Activated CD4-positive, alpha-beta T cell treated with anti-CD3 and anti-CD28 coated beads for 36 hours (primary cell): ENCODE data around the gene BOLA1. TPM values are rescaled to one million over a fixed set of nuclear protein-coding genes. Genes with fewer than 3 reads are reported as not detected.
A peak's percentile ranks its signal among the peaks of the same experiment; 100 is the strongest.

ENCODE experiments used
- ATAC-seq: fragments of 200-7000 bp; cut with Tn5 transposase; one replicate; pipeline ENCODE4 v1.10.0; 2021; ENCODE audit warnings: mild to moderate bottlenecking, moderate library complexity
- CTCF ChIA-PET: fragments of 350-600 bp; sonication (Branson Sonifier 250); formaldehyde crosslinking; loops from one replicate; lab custom pipeline; 2021; ENCODE audit warnings: antibody characterized with exemption; lab: Charles Lee
- POLR2A ChIA-PET: fragments of 350-600 bp; sonication (Branson Sonifier 250); formaldehyde crosslinking; loops from one replicate; lab custom pipeline; 2021; ENCODE audit warnings: antibody characterized with exemption, inconsistent platforms; lab: Charles Lee
- DNase-seq: peaks from one replicate; pipeline ENCODE4 v3.0.0-alpha.2; 2020
- H3K27ac Mint-ChIP-seq: one replicate; pipeline ENCODE4 v1.8.0; 2021; ENCODE audit warnings: mixed read lengths
- H3K27me3 Mint-ChIP-seq: one replicate; pipeline ENCODE4 v1.8.0; 2021; ENCODE audit warnings: mixed read lengths
- H3K36me3 Mint-ChIP-seq: one replicate; pipeline ENCODE4 v1.8.0; 2021; ENCODE audit warnings: low read depth, mixed read lengths
- H3K4me1 Mint-ChIP-seq: one replicate; pipeline ENCODE4 v1.8.0; 2021; ENCODE audit warnings: mixed read lengths
- H3K4me3 Mint-ChIP-seq: one replicate; pipeline ENCODE4 v1.8.0; 2021; ENCODE audit warnings: mild to moderate bottlenecking, moderate library complexity, mixed read lengths
- H3K9me3 Mint-ChIP-seq: one replicate; pipeline ENCODE4 v1.8.0; 2021; ENCODE audit warnings: low read depth, mixed read lengths
- intact Hi-C, 2 experiments: fragments of 100-400 bp; cut with DNase I in 1 of 2; cut with micrococcal nuclease in 1 of 2; formaldehyde crosslinking; loops; one replicate each; pipeline versions ENCODE4 v1.14.2 to v1.15.1; 2022 to 2024; cut with DNase I, micrococcal nuclease
- total RNA-seq, 2 experiments: library from RNA; stranded (reverse); gene quantifications; one replicate each; pipeline ENCODE4 v1.2.3, GENCODE V29; 2021

Gene BOLA1
- total RNA-seq, 2 experiments from 2014 or later = 24.1 to 30.0 TPM

DNA sequence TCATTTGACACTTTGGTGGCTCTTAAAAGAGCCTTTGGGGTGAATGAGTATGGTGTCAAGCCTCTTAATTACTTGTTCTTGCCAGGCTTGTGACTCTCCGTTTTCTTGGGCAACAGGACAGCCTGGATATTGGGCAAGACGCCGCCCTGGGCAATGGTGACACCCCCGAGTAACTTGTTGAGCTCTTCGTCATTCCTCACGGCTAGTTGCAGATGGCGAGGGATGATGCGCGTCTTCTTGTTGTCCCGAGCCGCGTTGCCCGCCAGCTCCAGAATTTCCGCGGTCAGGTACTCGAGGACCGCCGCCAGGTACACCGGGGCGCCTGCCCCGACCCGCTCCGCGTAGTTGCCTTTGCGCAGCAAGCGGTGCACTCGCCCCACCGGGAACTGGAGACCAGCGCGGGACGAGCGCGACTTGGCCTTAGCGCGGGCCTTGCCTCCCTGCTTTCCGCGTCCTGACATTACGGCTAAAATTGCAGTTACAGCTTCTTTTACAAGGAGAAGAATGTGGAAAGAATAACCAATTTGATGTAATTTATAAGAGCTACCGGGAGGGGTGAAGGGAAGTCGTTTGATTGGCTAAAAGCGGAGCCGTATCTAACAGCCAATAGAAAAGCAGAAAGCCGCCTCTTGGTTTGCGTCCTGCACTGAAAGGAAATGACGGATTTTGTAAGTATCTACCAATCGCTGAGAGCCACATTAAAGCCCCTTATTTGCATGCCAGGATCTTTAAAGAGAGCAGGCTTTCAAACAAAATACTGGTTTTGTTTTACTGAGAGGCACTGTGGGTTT, 11.7 kb upstream of the BOLA1 start:
- no peaks in the 10 kb centered on the region for H3K9me3 Mint-ChIP-seq
- H3K4me1 Mint-ChIP-seq = no peaks in the 10 kb centered on the region
- ChIA-PET CTCF (interaction anchor here (0.8 to 1.5 kb wide), 7 partner anchors 40 to 299 kb away, joined by 3 to 6 read pairs (median 4); no protein-coding TSS in a partner anchor), POLR2A (interaction anchor here (0.5 to 4.8 kb wide), 26 partner anchors 12 to 1185 kb away, joined by 3 to 33 read pairs (median 4); partner anchors contain the start of genes ANP32E, BOLA1, OTUD7B and PLEKHO1)
- H3K4me3 Mint-ChIP-seq = no peak overlapping the region
- ATAC-seq (peak; percentile 59), DNase-seq (peak; percentile 86)
- no peak overlapping the region for H3K27ac Mint-ChIP-seq
- no peaks in the 10 kb centered on the region for H3K27me3 Mint-ChIP-seq
- no peaks in the 10 kb centered on the region for H3K36me3 Mint-ChIP-seq
- intact Hi-C loops = loop anchor here (1.0 kb wide), 7 partner anchors 12 to 347 kb away; partner anchors contain the start of genes BOLA1 (in 2 of the 2), SF3B4 (in 2 of the 2), OTUD7B (in 1 of the 2) and VPS45 (in 1 of the 2)

DNA sequence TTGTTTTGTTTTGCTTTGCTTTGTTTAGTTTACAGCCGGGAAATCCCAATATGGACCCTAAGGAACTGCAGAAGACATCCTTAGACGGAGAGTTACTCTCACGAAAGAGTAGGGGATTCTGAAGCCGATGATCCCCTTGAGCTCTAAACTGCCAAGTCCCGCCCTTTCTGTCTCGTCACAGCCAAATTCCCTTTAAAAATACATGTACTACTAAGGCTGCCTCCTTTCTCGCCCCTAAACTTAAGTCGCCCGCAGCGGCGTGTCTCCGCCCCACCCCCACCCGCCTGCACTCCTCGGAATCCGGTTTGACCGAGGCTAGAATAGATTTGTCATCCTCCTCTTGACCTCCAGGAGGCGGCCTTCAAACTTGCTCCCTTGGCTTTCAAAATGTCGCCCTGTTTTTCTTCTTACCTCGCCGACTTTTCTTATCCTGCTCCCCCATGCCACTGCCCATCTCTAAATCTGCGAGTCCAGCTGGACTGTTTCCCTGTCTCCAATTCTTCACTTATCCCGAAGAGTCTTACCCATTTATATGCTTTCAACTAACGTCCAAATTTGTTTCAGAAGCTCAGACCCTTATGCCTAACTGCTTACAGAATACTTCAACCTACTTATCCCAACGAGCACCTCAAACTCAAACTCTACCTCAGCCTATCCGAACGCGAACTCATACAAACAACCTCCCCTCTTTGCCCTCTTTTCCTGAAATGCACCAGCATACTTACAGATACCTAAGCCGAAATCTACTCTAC, 10.9 kb upstream of the BOLA1 start:
- CTCF ChIA-PET = interaction anchor here (0.7 to 1.5 kb wide), 8 partner anchors 10 to 299 kb away, joined by 3 to 6 read pairs (median 4); no protein-coding TSS in a partner anchor
- H3K36me3 Mint-ChIP-seq = no peaks in the 10 kb centered on the region
- no peak overlapping the region for H3K27ac Mint-ChIP-seq
- no peak overlapping the region for H3K4me3 Mint-ChIP-seq
- DNase-seq (peak; percentile 91), ATAC-seq (peak; percentile 17)
- POLR2A ChIA-PET = interaction anchor here (0.6 to 4.8 kb wide), 20 partner anchors 11 to 347 kb away, joined by 3 to 33 read pairs (median 6); partner anchors contain the start of genes ANP32E, BOLA1, OTUD7B and PLEKHO1
- no peaks in the 10 kb centered on the region for H3K9me3 Mint-ChIP-seq
- intact Hi-C loops = loop anchor here (1.0 kb wide), 7 partner anchors 11 to 346 kb away; partner anchors contain the start of genes BOLA1 (in 2 of the 2), SF3B4 (in 2 of the 2), OTUD7B (in 1 of the 2) and VPS45 (in 1 of the 2)
- H3K4me1 Mint-ChIP-seq = no peaks in the 10 kb centered on the region
- H3K27me3 Mint-ChIP-seq = no peaks in the 10 kb centered on the region

DNA sequence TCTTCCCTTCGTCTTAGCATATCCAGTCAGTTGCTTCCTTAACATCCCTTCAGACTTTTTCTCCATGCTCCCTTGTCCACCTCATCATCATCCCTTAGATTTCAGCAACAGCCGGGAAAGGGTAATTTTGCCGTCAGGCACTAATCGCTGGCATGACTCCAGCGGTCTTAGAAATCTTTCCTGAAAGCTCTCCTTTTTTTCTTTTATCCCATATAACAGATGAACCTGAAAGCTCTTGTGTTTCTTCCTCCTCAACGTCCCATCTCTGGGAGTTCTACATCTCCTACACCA, 10.4 kb upstream of the BOLA1 start:
- no peaks in the 10 kb centered on the region for H3K9me3 Mint-ChIP-seq
- no peak for ATAC-seq
- H3K4me1 Mint-ChIP-seq = no peaks in the 10 kb centered on the region
- no peak overlapping the region for H3K4me3 Mint-ChIP-seq
- POLR2A ChIA-PET = interaction anchor here (0.7 to 4.8 kb wide), 4 partner anchors 11 to 179 kb away, joined by 3 to 33 read pairs (median 4); partner anchors contain the start of genes BOLA1 and VPS45
- no peak for DNase-seq
- CTCF ChIA-PET = interaction anchor here (0.7 to 1.5 kb wide), 3 partner anchors 10 to 298 kb away, joined by 4 to 6 read pairs (median 4); no protein-coding TSS in a partner anchor
- no peaks in the 10 kb centered on the region for H3K27me3 Mint-ChIP-seq
- intact Hi-C loops = loop anchor here (1.0 kb wide), 7 partner anchors 10 to 345 kb away; partner anchors contain the start of genes BOLA1 (in 2 of the 2), SF3B4 (in 2 of the 2), OTUD7B (in 1 of the 2) and VPS45 (in 1 of the 2)
- H3K27ac Mint-ChIP-seq = no peak overlapping the region
- no peaks in the 10 kb centered on the region for H3K36me3 Mint-ChIP-seq

DNA sequence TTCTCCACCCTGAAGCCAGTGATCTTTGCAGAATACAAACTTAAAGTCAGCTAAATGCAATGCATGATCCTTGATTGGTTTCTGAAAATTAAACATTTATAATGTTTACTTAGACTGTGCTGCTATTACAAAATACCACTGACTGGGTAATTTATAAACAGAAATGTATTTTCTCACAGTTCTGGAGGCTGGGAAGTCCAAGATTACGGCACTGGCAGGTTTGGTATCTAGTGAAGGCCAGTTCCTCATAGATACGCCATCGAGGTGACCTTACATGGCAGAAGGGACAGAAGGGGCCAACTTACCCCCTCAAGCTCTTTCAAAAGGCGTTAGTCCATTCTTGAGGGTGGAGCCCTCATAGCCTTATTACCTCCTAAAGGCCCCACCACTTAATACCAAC, 2.8 kb upstream of the BOLA1 start:
- Mint-ChIP-seq H3K9me3 (no peaks in the 10 kb centered on the region), H3K36me3 (peaks cover 17% of the 10 kb centered on the region), H3K4me3 (no peak overlapping the region), H3K27me3 (no peaks in the 10 kb centered on the region), H3K27ac (no peak overlapping the region), H3K4me1 (peaks cover 18% of the 10 kb centered on the region)
- POLR2A ChIA-PET = no interaction called here
- DNase-seq (no peak), ATAC-seq (no peak)
- intact Hi-C loops = loop anchor here in 1 of 2 experiments (10.0 kb wide), 1 partner anchor 268 kb away; no protein-coding TSS in a partner anchor
- CTCF ChIA-PET = no interaction called here

DNA sequence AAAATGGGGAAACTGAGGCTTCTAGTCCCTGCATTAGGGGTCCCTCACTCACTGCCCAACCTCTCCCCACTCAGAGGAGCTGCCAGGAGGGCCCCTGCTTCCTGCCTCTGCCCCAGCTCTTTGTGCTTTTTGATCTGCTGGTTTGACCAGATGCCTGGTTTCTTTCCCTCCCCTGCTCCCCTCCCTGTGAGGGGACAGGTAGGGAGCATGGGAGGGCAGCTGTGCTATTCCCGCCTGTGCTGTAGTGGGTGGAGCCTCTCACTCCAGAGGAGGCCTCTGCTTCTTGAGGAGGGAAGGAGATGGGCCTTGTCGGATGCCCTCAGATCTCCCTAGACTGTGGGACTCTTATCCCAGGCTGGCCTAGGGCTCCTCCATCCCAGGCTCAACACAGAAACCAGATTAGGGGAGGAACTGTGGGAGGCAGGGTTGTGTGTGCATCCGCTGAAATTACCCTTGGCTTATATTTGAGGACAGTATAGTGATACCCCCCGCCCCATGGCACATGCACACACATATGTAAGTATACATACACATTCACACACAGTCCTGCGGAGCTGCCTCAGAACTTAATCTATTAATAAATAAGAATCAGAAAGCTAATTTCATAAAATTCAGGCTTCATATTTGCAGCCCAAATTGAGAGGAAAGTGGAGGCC, 4.6 kb downstream of the BOLA1 start:
- POLR2A ChIA-PET = interaction anchor here (1.3 kb wide), 1 partner anchor 16 kb away, joined by 3 read pairs; a partner anchor contains a TSS
- H3K27ac Mint-ChIP-seq = no peak overlapping the region

DNA sequence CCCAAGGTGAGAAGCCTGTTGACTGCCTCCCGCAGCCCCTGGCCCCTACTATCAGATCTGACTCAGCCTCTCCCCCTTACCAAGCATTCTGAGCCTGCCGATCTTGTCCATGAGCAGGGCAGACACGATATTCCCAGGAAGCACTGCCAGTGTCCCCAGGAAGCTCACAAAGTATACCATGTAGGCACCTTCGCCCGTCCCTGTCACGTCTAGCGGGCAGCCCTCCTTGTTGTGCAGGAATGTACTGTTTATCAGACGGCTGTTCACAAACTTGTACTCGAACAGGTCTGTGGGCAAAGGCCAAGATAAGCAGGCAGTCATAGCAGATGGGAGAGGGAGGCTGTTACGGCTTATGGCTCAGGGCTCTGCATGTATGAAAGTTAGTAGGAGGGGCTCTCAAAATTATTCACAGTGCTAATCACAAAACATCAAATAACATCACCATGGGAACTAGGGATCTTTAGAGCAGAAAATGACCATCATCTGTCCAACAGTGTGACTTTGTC, 7.3 kb downstream of the BOLA1 start:
- DNase-seq (no peak), ATAC-seq (no peak)
- no peak overlapping the region for H3K27ac Mint-ChIP-seq
- no peaks in the 10 kb centered on the region for H3K27me3 Mint-ChIP-seq
- H3K9me3 Mint-ChIP-seq = no peaks in the 10 kb centered on the region
- peaks cover 9% of the 10 kb centered on the region for H3K36me3 Mint-ChIP-seq
- POLR2A ChIA-PET = no interaction called here
- H3K4me3 Mint-ChIP-seq = no peak overlapping the region
- CTCF ChIA-PET = interaction anchor here (0.5 kb wide), 1 partner anchor 210 kb away, joined by 3 read pairs; no protein-coding TSS in a partner anchor
- H3K4me1 Mint-ChIP-seq = no peaks in the 10 kb centered on the region
- intact Hi-C loops = no loop called here

More for the DNA sequence above, 4.6 kb downstream of the BOLA1 start:
- intact Hi-C loops = no loop called here
- Mint-ChIP-seq H3K36me3 (peaks cover 25% of the 10 kb centered on the region), H3K9me3 (no peaks in the 10 kb centered on the region), H3K4me3 (no peak overlapping the region), H3K27me3 (no peaks in the 10 kb centered on the region), H3K4me1 (peaks cover 15% of the 10 kb centered on the region)
- CTCF ChIA-PET = interaction anchor here (0.6 kb wide), 1 partner anchor 15 kb away, joined by 4 read pairs; no protein-coding TSS in a partner anchor
- no peak for DNase-seq
- no peak for ATAC-seq

DNA sequence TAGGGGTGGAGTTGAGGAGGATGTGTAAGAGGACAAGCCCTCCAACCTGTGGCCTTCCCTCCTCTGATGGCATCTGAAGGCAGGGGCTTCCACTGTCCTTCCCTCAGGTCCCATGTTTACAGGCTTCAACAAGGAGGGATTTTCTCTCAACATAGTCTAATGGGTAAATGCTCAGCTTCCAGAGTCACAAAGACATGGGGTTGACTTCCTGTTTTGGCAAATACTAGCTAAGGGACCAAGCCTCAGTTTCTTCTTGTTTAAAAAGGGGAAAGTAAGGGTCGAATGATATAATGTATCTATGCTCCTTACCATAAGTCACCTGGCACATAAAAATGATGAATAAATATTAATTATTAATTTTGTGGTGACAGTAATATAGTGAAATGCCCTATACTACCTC, 15.2 kb downstream of the BOLA1 start:
- Mint-ChIP-seq H3K4me1 (peaks cover 19% of the 10 kb centered on the region), H3K27ac (no peak overlapping the region), H3K27me3 (peaks cover 2% of the 10 kb centered on the region), H3K36me3 (no peaks in the 10 kb centered on the region), H3K4me3 (no peak overlapping the region), H3K9me3 (no peaks in the 10 kb centered on the region)
- CTCF ChIA-PET = no interaction called here
- POLR2A ChIA-PET = interaction anchor here (0.5 kb wide), 1 partner anchor 358 kb away, joined by 6 read pairs; no protein-coding TSS in a partner anchor
- ATAC-seq (no peak), DNase-seq (no peak)
- intact Hi-C loops = no loop called here

DNA sequence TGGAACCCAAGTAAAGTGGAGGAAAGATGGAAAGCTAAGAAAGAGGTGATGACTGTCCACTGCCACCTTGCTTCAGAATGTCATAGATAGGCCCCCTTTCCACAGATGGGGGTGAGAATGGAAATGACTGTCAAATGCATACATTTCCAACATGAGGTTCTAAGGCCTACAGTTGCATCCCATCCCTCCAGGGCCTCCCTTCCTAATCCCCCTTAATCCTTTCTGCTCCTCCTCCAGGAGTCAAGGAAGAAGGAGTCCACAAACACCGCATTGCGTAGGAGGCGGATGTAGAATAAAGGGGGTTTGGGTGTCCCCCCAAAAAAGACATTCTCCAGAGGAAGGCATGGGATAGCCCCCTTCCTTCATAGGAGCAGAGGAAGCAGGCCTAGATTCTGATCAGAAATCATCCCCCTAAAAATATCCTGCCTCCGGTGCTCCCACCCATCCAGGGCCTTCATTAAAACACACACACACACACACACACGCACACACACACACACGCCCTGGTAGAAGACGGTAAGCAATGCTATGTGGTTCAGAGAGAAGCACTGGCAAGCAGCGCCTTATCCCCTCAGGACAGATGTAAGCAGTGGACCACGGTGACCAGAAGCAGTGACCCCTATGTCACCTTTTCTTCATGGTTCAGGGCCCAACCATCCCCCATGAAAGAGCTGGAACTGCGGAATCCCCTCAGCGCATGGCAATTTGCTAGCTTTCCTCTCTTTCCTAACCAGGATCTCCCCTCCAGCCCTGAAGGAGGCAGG, 16.2 kb downstream of the BOLA1 start:
- H3K36me3 Mint-ChIP-seq = no peaks in the 10 kb centered on the region
- POLR2A ChIA-PET = interaction anchor here (1.1 kb wide), 1 partner anchor 13 kb away, joined by 3 read pairs; no protein-coding TSS in a partner anchor

DNA sequence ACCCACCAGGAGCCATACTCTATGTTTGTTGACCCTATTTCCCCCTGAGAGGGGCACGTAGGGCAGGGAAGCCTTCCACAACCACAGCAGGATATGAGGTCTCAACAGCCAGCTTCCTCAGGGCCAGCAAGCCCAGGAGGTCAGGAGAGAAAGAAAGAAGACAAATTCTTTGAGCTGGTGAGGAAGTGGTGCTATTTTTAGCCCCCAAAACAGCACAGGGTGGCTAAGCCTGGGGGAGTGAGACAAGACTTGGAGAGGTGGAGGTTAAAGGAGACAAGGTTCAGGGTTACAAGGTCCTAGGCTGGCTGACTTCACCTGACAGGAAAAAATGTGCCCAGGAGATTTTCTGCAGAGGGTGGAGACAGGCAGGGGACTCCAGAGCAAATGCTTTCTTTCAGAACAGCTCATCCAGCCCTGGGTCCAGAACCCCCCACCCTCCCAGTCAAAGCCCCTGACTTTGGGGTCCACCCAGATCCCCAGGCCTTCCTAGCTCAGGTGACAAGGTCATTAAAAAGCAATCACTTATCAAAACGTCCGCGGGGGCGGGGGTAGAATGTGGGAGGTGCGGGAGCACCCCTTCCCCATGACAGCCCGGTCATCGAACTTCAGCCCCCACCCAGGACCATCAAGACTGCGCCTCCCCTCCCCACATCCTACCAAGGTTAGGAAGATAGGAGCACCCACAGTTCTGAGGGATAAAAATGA, 17.0 kb downstream of the BOLA1 start:
- ATAC-seq (no peak), DNase-seq (peak; percentile 20)
- intact Hi-C loops = no loop called here
- ChIA-PET CTCF (interaction anchor here (0.7 kb wide), 1 partner anchor 120 kb away, joined by 4 read pairs; no protein-coding TSS in a partner anchor), POLR2A (interaction anchor here (1.1 kb wide), 1 partner anchor 12 kb away, joined by 3 read pairs; no protein-coding TSS in a partner anchor)
- peaks cover 19% of the 10 kb centered on the region for H3K4me1 Mint-ChIP-seq
- peaks cover under 1% of the 10 kb centered on the region for H3K36me3 Mint-ChIP-seq
- peaks cover 2% of the 10 kb centered on the region for H3K27me3 Mint-ChIP-seq
- H3K9me3 Mint-ChIP-seq = no peaks in the 10 kb centered on the region
- H3K27ac Mint-ChIP-seq = no peak overlapping the region
- H3K4me3 Mint-ChIP-seq = peak overlapping the region; percentile 78

More for the DNA sequence above, 16.2 kb downstream of the BOLA1 start:
- no peak for DNase-seq
- Mint-ChIP-seq H3K27me3 (peaks cover 2% of the 10 kb centered on the region), H3K4me1 (peaks cover 19% of the 10 kb centered on the region), H3K27ac (no peak overlapping the region), H3K9me3 (no peaks in the 10 kb centered on the region), H3K4me3 (peak overlapping the region; percentile 78)
- ATAC-seq = no peak
- intact Hi-C loops = no loop called here
- CTCF ChIA-PET = interaction anchor here (0.7 kb wide), 1 partner anchor 121 kb away, joined by 4 read pairs; no protein-coding TSS in a partner anchor
